GM19455 (cell line): ENCODE data around the gene RNASEH2A.

Source experiments
- ATAC-seq: cut with Tn5 transposase; IDR thresholded peaks from one replicate; pipeline ENCODE4 v1.9.1; 2021; ENCODE audit not compliant: unreplicated experiment

Gene RNASEH2A

GRCh38 chr19:12806242-12807081, at the start of gene RNASEH2A:
TSS of gene RNASEH2A (plus strand) at chr19:12806584. CDS start at chr19:12806674, 90 bp downstream.
- ATAC-seq: no peak

DNA sequence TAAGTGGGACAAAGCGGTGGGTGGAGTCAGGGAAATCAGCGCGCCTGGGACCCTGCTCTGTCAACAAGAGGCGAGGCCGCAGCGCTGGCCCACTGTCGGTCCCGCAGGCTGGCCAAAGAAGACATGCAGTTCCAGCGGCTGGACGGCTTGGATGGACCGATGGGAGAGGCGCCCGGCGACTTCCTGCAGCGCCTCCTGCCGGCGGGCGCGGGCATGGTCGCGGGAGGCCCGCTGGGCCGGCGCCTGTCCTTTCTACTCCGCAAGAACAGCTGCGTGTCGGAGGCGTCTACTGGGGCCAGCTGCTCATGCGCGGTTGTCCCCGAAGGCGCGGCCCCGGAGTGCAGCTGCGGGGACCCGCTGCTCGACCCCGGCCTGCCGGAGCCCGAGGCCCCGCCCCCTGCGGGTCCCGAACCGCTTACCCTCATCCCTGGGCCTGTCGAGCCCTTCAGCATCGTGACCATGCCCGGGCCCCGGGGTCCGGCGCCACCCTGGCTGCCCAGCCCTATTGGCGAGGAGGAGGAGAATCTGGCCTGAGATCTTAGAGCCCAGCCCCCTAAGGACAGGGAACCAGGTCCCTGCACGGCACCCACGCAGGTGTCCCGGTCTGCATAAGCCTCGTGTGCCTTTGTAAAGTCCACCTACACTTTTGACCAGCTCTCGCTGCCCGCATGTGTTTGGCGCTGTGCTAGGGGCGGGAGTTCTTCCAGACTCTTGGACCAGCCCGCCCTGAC, 48.7 kb upstream of the RNASEH2A start:
- no peak for ATAC-seq

DNA sequence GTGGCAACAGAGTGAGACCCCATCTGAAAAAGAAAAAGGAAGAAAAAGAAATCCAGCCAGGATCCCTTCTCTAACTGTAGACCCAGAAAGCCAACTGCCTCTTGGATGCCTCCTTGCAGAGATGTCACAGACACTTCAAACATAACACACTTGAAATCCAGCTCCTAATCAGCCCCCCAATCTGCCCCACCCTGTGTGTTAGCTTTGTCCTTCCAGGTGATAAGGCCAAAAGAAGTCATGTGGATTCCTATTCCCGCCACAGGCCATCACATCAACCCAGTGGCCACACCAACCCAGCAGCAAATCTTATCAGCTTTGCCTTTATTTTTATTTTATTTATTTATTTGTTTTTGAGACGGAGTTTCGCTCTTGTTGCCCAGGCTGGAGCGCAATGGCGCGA, 46.7 kb upstream of the RNASEH2A start:
- ATAC-seq: no peak

GRCh38 chr19:12763100-12763499, 43.3 kb upstream of the RNASEH2A start:
- no peak for ATAC-seq

GRCh38 chr19:12764698-12765097, 41.7 kb upstream of the RNASEH2A start:
- no peak for ATAC-seq

DNA sequence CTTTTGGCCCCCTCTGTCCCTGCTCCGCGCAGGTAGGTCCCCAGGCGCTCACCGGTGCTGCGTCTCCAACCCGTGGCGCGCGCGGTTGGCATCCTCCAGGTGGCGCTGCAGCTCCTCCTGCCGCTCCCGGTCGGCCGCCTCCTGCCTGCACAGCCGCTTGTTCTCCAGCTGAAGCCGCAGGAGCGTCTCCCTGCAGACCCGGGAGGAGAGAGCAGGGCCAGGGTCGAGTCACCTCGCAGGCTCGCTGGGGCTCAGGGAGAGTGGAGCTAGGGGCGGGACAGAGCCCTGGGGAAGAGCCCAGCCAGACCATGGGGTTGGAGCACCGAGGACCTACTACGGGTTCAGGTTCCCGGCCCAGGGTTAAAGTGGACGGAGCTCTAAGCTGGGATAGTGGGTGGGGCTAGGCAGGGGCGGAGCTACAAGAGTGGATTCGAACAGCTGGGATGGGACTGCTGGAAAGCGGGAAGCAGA, 40.3 kb upstream of the RNASEH2A start:
- ATAC-seq: no peak

- no peak for ATAC-seq
These were observed 39.2 kb upstream of the RNASEH2A start for GRCh38 chr19:12767150-12767549.

- ATAC-seq: no peak
These were observed 38.7 kb upstream of the RNASEH2A start for GRCh38 chr19:12767666-12768065.

- ATAC-seq: no peak
These were observed 36.7 kb upstream of the RNASEH2A start for GRCh38 chr19:12769689-12770088.

GRCh38 chr19:12770922-12771321, 35.5 kb upstream of the RNASEH2A start:
- no peak for ATAC-seq

GRCh38 chr19:12772323-12772722, 34.1 kb upstream of the RNASEH2A start:
- ATAC-seq: no peak

DNA sequence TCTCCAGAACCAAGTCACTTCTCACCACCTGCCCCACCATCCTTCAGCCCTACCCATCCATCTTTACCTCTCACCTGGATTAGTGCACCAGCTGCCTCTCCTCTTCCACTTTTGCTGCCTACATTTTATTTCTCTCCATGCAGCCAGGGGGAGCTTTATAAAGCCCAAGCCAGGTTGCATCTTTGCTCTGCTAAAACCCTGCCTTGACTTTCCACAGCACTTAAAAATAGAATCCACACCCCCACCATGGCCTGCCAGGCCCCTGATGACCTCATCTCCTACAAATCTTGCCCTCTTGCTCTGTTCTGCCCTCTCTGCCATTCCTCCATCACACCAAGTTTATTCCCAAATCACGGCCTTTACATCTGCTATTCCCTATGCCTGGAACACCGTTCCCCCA, 32.8 kb upstream of the RNASEH2A start:
- ATAC-seq: no peak

GRCh38 chr19:12774588-12775555, 31.5 kb upstream of the RNASEH2A start, which contains the start of gene HOOK2:
TSS of gene HOOK2 (minus strand) at chr19:12775552. CDS start at chr19:12775449, 103 bp downstream.
- peak; percentile 6 for ATAC-seq

DNA sequence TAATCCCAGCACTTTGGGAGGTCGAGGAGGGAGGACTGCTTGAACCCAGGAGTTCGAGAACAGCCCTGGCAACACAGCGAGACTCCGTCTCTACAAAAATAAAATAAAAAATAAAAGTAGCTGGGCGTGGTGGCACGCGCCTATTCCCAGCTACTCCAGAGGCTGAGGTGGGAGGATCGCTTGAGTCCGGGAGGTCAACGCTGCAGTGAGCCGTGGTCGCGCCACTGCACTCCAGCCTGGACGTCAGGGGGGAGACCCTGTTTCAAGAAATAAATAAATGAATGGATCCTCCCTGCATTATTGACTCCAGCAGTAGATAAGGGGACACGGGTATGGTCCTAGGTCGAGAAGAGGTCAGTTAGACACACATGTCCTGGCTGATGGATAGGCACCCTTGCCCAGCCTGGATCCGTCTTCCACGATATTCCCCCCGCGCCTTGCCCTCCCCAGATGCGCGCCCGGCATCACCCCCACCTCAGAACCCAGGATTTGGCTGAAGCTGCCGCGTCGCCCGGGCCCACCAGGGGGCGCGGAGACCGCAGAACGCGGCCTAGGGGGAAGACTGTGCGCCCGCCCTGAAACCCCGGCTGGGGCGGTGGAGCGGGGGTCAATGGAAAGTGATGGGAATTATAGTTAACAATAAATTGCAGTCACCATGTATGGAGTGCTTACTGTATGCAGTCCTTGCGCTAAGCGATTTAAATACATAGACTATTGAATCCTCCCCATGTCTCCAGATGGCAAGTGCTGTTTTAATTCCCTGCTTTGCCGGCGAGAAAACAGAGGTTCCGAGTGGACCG, 29.0 kb upstream of the RNASEH2A start:
- no peak for ATAC-seq

DNA sequence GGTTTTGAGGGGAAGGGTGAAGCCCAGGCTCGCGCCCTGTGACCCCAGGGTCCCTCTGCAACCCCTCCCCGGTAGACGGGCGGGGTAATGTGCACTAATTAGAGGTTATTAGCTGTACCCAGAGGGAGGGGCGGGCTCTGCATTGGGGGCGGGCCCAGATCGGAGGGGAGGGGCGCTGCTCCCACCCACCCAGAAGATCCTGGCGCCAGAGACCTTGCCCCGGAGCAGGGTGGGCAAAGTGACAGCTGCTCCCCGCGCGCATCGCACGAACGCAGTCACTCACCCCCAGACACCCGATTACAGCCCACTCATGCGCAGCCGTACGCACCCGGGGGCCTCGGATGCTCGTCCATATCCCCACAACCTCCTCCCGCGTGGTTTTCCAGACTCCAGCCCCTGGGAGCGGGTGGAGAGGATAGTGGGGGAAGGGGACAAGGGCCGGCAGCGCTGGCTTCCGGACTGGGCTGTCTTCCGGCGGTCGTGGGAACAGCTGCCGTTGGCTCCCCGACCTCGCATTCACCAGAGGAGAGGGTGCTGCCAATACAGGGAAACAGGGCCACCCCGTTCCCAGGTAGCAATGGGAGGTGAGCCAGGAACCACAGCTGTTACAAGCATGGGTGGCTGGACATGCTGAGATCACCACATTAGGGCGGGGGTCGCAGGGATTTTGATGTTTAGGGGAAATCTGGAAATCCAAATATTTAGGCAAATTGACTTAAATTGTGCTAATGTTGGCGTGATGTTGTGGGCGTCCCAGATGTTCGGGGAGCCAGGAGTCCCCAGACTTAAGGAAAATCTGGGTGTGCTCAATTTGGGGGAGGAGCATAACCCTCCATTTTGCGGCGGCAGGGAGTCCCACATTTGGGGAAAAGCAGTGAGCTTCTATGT, 28.1 kb upstream of the RNASEH2A start:
- no peak for ATAC-seq

GRCh38 chr19:12778905-12779161, 27.6 kb upstream of the RNASEH2A start:
- ATAC-seq: no peak

DNA sequence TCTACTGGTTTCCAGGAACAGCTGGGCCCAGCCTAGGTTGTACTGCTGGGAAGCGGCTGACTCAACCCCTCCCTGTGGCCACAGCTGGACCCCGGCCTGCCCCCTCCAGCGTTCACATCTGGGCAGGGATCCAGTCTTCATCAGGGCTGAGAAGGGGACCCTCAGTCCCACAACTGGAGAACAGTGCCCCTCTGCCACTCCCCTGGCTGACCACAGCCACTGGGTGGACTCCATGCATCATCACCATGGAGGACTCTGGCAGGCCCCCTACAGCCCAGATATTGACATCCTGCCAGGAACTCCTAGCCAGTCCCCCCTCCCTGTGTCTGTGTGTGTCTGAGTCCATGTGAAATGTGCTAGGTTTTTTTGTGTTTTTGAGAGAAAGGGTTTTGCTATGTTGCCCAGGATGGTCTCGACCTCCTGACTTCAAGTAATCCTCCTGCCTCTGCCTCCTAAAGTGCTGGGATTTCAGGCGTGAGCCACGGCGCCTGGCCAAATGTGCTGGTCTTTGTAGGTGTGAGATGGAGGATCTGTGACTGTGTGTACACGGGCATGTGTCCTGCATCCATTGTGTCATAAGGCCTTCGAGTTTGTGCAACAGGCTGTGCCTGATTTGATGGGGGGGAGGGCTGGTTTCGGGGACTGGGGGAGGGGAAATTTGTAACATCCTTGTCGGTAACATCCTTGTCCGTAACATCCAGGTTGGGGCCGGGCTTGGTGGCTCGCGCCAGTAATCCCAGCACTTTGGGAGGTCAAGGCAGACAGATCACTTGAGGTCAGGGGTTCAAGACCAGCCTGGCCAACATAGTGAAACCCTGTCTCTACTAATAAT, 27.0 kb upstream of the RNASEH2A start:
- ATAC-seq: no peak

DNA sequence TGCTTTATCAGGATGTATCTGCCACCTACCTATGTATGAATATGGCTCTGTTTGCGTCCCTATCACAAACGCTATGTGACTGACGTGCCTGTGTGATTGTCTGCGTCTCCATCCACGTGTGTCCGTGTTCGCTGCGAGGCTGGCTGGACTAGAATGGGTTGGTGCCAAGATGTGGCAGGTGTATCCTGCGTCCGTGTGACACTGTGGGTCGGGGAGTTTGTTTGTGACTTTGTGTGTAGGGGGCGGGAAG, 24.3 kb upstream of the RNASEH2A start:
- ATAC-seq: no peak
